ENCODE measurements around the gene TNFRSF19.
"Not testable (repeated sequence)": the region's sequence is repeated elsewhere in the genome, so short reads cannot be mapped to it uniquely, and the experiment has no call there.

Gene TNFRSF19

GRCh38 chr13:23570099-23570920 lies at the start of gene TNFRSF19:
Gene TNFRSF19 (plus strand): TSS chr13:23570412. CDS start chr13:23590184, 19,772 bp downstream.
- in situ Hi-C loops (cut with MboI; ENCODE audit: low sequenced_read_pairs) = no loop called here

DNA sequence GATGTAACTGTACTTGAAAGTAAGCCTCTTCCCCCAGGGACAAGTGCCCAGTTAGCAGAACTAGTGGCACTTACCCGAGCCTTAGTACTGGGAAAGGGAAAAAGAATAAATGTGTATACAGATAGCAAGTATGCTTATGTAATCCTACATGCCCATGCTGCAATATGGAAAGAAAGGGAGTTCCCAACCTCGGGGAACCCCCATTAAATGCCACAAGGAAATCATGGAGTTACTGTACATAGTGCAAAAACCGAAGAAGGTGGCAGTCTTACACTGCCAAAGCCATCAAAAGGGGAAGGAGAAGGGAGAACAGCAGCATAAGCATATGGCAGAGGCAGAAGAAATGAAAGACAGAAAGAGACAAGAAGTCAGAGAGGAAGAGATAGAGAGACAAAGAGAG lies 40.3 kb upstream of the TNFRSF19 start:
- in situ Hi-C loops (cut with MboI; ENCODE audit: low sequenced_read_pairs) = not testable (repeated sequence)

- in situ Hi-C loops (cut with MboI; ENCODE audit: low sequenced_read_pairs) = no loop called here
Observed at GRCh38 chr13:23531446-23531845, 38.8 kb upstream of the TNFRSF19 start.

DNA sequence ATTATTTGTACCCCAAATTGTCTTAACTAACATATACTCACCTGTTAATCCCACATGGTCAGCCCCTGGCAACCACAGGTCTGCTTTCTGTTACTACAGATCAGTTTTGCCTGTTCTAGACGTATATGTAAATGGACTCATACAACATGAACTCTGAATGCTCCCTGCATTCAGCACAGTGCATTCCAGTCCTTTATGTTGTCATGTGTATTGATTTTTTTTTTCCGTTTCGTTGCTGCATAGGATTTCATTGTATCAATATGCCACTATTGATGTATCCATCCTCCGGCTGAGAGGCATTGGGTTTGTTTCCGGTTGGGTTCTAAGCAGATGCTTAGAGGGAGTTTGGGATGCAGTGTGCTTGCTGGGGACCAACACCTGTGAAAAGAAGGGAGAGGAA lies 36.1 kb upstream of the TNFRSF19 start:
- in situ Hi-C loops (cut with MboI; ENCODE audit: low sequenced_read_pairs) = no loop called here

- in situ Hi-C loops (cut with MboI; ENCODE audit: low sequenced_read_pairs) = no loop called here
Observed at GRCh38 chr13:23541221-23541824, 28.9 kb upstream of the TNFRSF19 start.

GRCh38 chr13:23544668-23545067 lies 25.5 kb upstream of the TNFRSF19 start:
- in situ Hi-C loops (cut with MboI; ENCODE audit: low sequenced_read_pairs) = no loop called here

DNA sequence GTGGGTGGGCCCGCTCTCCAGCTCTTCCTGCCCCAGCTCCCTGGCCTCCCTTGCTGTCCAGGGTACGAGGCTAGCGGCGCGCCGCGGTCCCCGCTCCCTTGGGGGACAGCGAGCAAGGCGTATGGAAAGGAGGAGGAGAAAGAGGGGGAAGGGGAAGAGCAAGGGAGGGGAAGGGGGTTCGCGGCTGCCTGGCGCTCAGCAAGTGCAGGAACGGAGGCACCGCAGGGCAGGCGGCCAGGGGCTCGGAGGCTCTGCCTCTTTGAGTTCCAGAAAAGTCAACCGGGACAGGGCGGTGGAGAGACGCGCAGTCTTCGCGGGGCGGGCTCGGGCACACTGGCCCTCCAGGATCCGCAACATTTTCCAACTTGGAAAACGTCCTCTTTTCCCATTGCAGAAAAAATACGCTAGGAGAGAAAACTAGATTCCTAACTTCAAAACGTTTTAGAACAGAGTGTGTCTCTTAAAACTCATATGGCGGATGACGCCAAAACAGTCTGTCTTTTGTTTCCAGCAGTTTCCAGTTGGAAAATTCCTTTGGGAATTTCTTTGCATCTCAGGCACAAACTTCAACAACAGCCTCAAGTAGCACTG lies 23.1 kb upstream of the TNFRSF19 start:
- in situ Hi-C loops (cut with MboI; ENCODE audit: low sequenced_read_pairs) = no loop called here

DNA sequence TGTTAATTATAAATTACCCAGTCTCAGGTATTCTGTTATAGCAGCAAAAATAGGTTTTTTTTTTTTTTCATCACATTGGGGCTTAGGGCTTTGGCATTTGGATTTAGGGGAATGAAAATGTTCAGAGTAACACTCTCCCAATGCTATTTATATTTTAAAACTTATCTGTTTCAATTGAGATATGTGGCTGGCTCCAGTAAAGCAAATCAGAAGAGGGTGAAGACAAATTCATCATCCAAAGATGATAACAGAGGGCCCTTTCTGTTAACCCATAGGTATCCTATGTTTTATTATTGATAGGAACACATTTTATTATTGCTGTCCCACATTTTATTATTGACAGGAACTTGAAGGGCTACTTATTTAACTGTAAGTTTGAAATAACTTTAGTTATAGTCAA lies 20.5 kb upstream of the TNFRSF19 start:
- in situ Hi-C loops (cut with MboI; ENCODE audit: low sequenced_read_pairs) = no loop called here

GRCh38 chr13:23550163-23550562 lies 20.0 kb upstream of the TNFRSF19 start:
- in situ Hi-C loops (cut with MboI; ENCODE audit: low sequenced_read_pairs) = no loop called here

DNA sequence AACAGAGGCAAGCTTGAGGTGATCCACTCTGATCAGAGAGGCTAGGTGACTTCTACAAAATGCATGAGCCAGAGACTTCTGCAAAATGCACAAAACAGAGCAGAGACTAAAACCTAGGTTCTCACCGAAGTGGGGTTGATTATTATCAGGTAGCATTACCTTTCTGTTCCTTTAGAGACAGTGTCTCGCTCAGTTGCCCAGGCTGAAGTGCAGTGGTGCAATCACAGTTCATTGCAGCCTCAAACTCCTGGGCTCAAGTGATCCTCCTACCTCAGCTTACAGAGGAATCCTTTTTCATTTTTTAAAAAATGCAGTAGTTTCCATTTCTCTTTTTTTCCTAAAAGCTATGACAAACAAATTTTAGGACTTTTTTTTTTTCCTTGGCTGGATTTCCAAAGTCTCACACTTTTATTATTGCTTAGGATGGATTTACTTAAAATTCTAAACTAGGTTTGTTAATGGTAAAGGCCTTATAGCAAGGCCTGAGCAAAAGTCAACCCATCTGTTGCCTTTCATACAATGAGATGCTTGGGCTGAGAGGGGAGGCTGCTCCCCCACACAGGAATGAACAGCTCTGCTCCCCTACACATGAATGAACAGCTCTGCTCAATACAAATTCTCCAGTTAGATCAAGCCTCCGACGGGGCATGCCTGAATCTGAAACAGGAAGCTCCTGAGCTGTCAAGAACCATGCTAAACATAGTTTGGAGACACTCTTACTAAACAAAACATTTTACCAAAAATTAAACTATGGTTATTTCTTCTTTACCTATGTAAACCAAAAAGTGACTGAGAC lies 18.8 kb upstream of the TNFRSF19 start:
- in situ Hi-C loops (cut with MboI; ENCODE audit: low sequenced_read_pairs) = no loop called here

DNA sequence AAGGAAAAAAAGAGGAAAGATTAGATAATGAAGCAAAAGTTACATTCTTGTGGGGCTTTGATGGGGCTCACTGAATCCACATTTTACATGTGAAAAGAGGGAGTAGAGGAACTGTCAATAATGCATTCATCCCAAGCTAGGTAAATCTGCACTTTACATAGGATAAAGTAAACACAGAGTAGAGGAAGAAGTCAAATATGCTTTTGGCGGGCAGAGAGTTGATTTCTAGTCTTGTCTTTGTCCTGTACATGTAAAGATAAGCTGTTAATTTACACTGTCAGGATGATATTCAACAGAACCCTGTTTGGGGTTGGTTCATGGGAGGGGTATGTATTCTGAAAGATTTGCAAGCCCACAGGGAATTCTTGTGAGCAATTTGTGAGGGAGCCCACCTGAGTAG lies 18.0 kb upstream of the TNFRSF19 start:
- in situ Hi-C loops (cut with MboI; ENCODE audit: low sequenced_read_pairs) = no loop called here

GRCh38 chr13:23552661-23553060 lies 17.6 kb upstream of the TNFRSF19 start:
- in situ Hi-C loops (cut with MboI; ENCODE audit: low sequenced_read_pairs) = no loop called here

DNA sequence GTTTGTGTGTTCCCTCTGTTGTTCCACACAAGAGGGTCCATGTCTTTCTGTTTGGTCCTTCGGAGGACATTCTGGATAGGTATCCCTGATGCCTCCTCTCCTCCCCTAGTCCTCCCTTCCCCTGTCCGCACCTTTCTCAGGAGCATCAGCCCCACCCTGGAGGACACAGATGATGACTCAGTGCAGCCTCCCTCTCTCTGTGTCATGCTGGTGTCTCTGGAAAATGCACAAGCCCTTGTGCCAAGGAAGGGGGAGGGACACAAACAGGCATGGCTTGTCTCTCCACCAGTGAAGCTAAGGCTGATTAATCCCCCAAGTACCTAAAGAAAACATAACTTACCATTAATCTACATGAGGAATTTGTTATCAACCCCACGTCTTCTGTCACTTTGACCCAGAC lies 16.2 kb upstream of the TNFRSF19 start:
- in situ Hi-C loops (cut with MboI; ENCODE audit: low sequenced_read_pairs) = no loop called here

DNA sequence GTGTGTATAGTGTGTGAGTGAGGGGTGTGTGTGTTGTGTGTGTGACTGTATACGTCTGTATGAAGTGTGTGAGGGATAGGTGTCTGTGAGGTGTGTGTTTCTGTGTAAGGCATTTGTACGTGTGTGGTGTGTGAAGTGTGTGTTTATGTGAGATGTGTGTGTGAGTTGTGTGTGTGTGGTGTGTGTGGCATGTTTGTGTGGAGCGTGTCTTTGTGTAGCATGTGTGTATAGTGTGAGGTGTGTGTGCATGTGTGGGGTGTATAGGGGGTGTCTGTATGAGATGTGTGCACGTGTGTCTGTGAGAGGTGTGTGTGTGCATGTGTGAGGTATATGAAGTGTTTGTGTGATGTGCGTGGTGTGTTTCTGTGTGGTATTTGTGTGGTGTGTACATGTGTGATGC lies 13.2 kb upstream of the TNFRSF19 start:
- in situ Hi-C loops (cut with MboI; ENCODE audit: low sequenced_read_pairs) = no loop called here

GRCh38 chr13:23557733-23558132 lies 12.5 kb upstream of the TNFRSF19 start:
- in situ Hi-C loops (cut with MboI; ENCODE audit: low sequenced_read_pairs) = no loop called here

DNA sequence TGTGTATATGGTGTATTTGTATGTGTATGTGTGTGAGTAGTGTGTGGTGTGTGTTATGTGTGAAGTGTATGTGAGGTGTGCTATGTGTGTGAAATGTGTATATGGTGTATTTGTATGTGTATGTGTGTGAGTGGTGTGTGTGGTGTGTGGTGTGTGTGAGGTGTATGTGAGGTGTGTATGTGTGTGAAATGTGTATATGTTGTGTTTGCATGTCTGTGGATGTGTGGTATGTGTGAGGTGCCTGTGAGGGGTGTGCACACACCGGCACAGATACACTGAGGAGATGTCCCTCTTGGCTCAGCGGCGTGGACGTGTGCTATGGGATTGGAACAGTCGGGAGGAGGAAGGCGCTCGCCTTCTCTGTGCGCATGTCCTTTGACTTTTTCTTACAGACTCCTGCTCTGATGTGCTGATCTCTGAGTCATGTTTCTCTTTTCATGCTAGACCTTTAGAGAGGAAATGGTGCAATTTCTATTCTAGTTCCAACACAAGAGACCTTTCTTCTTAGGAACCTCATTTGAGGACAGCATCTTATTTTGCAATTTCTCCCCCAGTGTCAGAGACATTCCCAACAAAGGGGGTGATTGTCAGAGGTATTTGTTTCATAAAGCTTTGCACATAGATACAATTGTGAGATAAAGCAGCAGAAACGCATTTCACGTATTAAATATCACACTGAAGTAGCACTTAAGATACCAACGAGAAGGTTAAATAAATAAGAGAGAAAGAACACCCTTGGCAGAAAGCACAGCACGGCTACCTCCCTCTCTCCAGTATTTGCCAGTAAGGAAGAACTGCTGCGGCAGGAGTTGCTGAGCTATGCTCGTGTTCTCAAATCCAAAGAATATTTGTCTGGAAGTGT lies 11.3 kb upstream of the TNFRSF19 start:
- in situ Hi-C loops (cut with MboI; ENCODE audit: low sequenced_read_pairs) = no loop called here

DNA sequence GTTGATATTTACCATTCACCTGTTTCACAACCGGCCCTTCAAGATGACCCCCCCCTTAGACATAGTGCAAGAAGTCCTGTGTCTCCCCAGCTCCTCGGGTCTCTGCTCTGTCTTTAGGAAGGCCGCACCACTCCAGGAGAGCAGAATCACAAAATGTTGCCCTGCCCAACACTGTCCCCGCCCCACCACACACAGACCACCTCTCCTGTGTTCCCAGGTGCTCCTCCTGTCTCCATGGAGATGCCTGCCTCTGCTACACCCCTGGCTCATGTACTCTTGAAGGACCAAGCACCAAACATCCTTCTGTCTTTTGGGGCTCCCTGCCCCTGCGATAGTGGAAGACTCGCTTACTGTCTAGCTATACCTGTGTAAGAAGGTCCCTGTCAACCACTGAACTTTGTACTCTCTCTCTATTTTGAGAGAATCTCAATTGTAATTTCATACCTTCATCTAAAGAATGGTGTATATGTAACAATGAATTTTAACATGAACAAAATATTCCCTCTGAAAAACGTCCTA lies 9.6 kb upstream of the TNFRSF19 start:
- in situ Hi-C loops (cut with MboI; ENCODE audit: low sequenced_read_pairs) = no loop called here

- in situ Hi-C loops (cut with MboI; ENCODE audit: low sequenced_read_pairs) = no loop called here
Observed at GRCh38 chr13:23561261-23561660, 9.0 kb upstream of the TNFRSF19 start.

DNA sequence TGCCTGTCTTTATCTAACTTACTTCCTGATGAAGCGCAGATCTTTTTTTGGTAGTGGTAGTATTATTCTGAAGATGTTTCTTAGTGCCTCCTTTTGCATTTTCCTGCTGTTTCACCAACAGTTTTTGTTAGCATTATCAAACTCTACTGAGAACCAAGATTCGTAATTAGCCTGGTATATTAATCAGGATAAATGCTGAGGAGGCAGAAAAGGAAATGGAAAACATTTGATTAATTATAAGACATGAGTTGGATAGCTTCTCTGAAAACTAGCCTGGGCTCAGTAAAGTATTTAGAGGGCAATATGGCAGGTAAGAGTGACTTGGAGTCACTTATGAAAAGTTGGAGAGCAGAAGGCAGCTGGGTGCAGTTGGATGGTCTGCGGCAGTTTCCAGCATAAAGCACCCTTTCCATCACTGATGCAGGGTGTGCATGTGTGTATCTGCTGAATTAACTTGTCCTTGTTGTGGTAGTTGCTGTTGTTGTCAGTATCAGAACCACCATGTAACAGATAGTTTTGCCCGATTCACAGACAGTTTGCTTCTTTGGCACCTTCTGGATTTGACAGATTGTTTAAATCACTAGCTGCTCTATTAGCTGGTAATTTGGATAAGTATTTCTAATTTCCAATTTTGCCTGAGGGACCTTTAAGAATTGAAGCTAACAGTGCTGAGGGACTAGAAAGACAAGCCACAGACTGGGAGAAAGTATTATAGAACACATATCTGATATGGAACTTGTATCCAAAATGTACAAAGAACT lies 6.9 kb upstream of the TNFRSF19 start:
- in situ Hi-C loops (cut with MboI; ENCODE audit: low sequenced_read_pairs) = no loop called here

Data from HL-60/S4 (cell line).